GM12865 (cell line): Measurements from ENCODE around the gene POLR1C.
A peak's percentile ranks its signal among the peaks of the same experiment; 100 is the strongest.

ENCODE experiments used
- DNase-seq: peaks from one replicate; pipeline ENCODE4 v3.0.0; 2010; ENCODE audit warnings: low read depth
- H3K4me3 ChIP-seq: 2 replicates; pipeline ENCODE4 v1.5.1; 2011; ENCODE audit warnings: mild to moderate bottlenecking, low read depth, low read length, control low read depth
- CTCF ChIP-seq: IDR thresholded peaks from 2 replicates; pipeline ENCODE4 v1.5.1; 2011; ENCODE audit warnings: low read length, control low read depth, low read depth, inconsistent platforms; ENCODE audit not compliant: insufficient read depth; ENCODE audit errors: missing control alignments

Gene POLR1C

GRCh38 chr6:43471399-43471798, 45.5 kb upstream of the POLR1C start:
- no peak for TF ChIP-seq CTCF
- H3K4me3 ChIP-seq = no peak overlapping the region
- DNase-seq = no peak

- no peak for TF ChIP-seq CTCF
- no peak overlapping the region for H3K4me3 ChIP-seq
- no peak for DNase-seq
Measured at GRCh38 chr6:43472515-43472914, 44.4 kb upstream of the POLR1C start.

GRCh38 chr6:43475516-43475915, 41.4 kb upstream of the POLR1C start:
- no peak for TF ChIP-seq CTCF

GRCh38 chr6:43476746-43477145, 40.1 kb upstream of the POLR1C start:
- DNase-seq = no peak
- peak overlapping the region; percentile 95; the same call in 1 of the 2 replicates for H3K4me3 ChIP-seq
- no peak for TF ChIP-seq CTCF

More at GRCh38 chr6:43475516-43475915, 41.4 kb upstream of the POLR1C start:
- H3K4me3 ChIP-seq = no peak overlapping the region
- no peak for DNase-seq

- peak within 1 kb of the TSS; percentile 95 for H3K4me3 ChIP-seq
- TF ChIP-seq CTCF = no peak
- peak; percentile 88 for DNase-seq
Measured at GRCh38 chr6:43477235-43478007, 39.5 kb upstream of the POLR1C start, which contains the start of gene TJAP1. TSS of gene TJAP1 (plus strand) at chr6:43477570. CDS start at chr6:43499002, 21,432 bp downstream.

- DNase-seq = no peak
- peak overlapping the region; percentile 95 for H3K4me3 ChIP-seq
- TF ChIP-seq CTCF = no peak
Measured at GRCh38 chr6:43478008-43478372, 38.9 kb upstream of the POLR1C start.

- DNase-seq = no peak
- H3K4me3 ChIP-seq = no peak overlapping the region
- no peak for TF ChIP-seq CTCF
Measured at GRCh38 chr6:43481075-43481474, 35.8 kb upstream of the POLR1C start.
